Gastroesophageal sphincter (tissue), 4 donors: ENCODE data around the gene PARD3B. TPM values are rescaled to one million over a fixed set of nuclear protein-coding genes. Genes with fewer than 3 reads are reported as not detected.
A peak's percentile ranks its signal among the peaks of the same experiment; 100 is the strongest.

Experiments used
- ATAC-seq: fragments of 150-250 bp; one replicate; pipeline ENCODE4 v1.9.1; 2016; ENCODE audit warnings: mild to moderate bottlenecking, moderate library complexity
- H3K27ac ChIP-seq, 4 donors: fragments of 200-600 bp; sonication (generic) in 3 of 4; 1 replicate in 3 of 4; 2 replicates in 1 of 4; pipeline ENCODE4 v1.5.1; 2016 to 2019
- H3K27me3 ChIP-seq: fragments of 200-600 bp; sonication (generic); one replicate; pipeline ENCODE4 v1.5.1; 2019
- H3K36me3 ChIP-seq, 2 donors: fragments of 200-600 bp; sonication (generic); one replicate each; pipeline ENCODE4 v1.5.1; 2019; ENCODE audit warnings: control low read depth in 1 of 2
- H3K4me1 ChIP-seq, 3 donors: fragments of 200-600 bp; sonication (generic); 1 replicate in 2 of 3; 2 replicates in 1 of 3; pipeline ENCODE4 v1.5.1; 2016 to 2019; ENCODE audit warnings: control low read depth in 2 of 3
- H3K4me3 ChIP-seq, 2 donors: fragments of 200-600 bp; sonication (generic); one replicate each; pipeline ENCODE4 v1.5.1; 2019; ENCODE audit warnings: mild to moderate bottlenecking in 1 of 2, moderate library complexity in 1 of 2
- H3K9me3 ChIP-seq, 3 donors: fragments of 200-600 bp; sonication (generic); one replicate each; pipeline ENCODE4 v1.5.1; 2017 to 2019; ENCODE audit warnings: control low read depth in 2 of 3
- CTCF ChIP-seq, 4 experiments: fragments of 200-600 bp in 2 of 4; fragments of 450-650 bp in 2 of 4; sonication (generic) in 1 of 4; IDR thresholded peaks; one replicate each; pipeline ENCODE4 v1.5.1; 2017 to 2019; ENCODE audit warnings: antibody characterized with exemption in 4 of 4, mild to moderate bottlenecking in 2 of 4, moderate library complexity in 2 of 4
- EP300 ChIP-seq: sonication (generic); formaldehyde crosslinking; IDR thresholded peaks from one replicate; pipeline ENCODE4 v1.6.1; 2017; ENCODE audit warnings: antibody characterized with exemption, mild to moderate bottlenecking
- POLR2A ChIP-seq, 2 donors: fragments of 450-650 bp; IDR thresholded peaks; one replicate each; pipeline ENCODE4 v1.6.1; 2017; ENCODE audit warnings: antibody characterized with exemption in 2 of 2, mild to moderate bottlenecking in 2 of 2, moderate library complexity in 1 of 2
- POLR2AphosphoS5 ChIP-seq: sonication (generic); formaldehyde crosslinking; IDR thresholded peaks from one replicate; pipeline ENCODE4 v1.6.1; 2017; ENCODE audit warnings: antibody characterized with exemption
- WGBS, 2 donors: methylation state at CpG; one replicate each; pipeline ENCODE4 v1.1.5; 2018; ENCODE audit warnings: low coverage in 1 of 2; 5-methylcytosine and 5-hydroxymethylcytosine counted together
- total RNA-seq, 4 donors: library from RNA; depleted of rRNA; stranded (reverse); fragments of >200 nt; gene quantifications; one replicate each; pipeline ENCODE4 v1.1.0, GENCODE V29; 2016

Gene PARD3B
- total RNA-seq, 4 donors from 2014 or later = 29.6 to 42.2 (median 41.0) TPM

GRCh38 chr2:205017912-205018311 is 472.6 kb downstream of the PARD3B start:
- Histone ChIP-seq H3K36me3 (no peaks in the 10 kb centered on the region), H3K4me3 (no peak overlapping the region), H3K9me3 (no peaks in the 10 kb centered on the region), H3K27me3 (no peaks in the 10 kb centered on the region), H3K4me1 (peaks cover 1 to 18% (median 3%) of the 10 kb centered on the region in 3 donors), H3K27ac (no peak overlapping the region)
- TF ChIP-seq CTCF (IDR thresholded peaks at IDR 0.05) = no peak
- TF ChIP-seq EP300 = no peak
- TF ChIP-seq POLR2A (IDR thresholded peaks at IDR 0.05) = no peak
- TF ChIP-seq POLR2AphosphoS5 = no peak
- WGBS, 2 donors = 84 to 92% methylated on average over 1 of the region's 1 CpG
- ATAC-seq = no peak

DNA sequence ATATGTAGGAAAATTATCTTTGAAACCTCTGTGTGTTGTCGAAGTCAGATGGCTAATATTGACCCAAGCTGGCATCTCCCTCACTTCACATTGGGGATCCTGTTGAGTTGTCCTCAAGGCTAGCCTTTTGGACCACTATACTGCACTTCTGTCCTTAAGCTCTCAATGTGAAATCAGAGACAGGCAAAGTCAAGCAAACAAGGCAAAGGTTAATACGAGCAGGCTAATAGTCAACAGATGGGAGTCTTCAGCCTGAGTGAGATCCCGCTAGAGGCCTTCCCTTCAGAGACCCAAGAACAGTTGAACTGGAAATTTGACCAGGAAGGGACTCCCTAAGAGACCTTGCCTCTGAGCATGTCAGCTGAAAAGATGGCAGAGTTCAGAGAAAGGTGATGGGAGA is 475.4 kb downstream of the PARD3B start:
- no peak for TF ChIP-seq POLR2AphosphoS5
- TF ChIP-seq CTCF (IDR thresholded peaks at IDR 0.05) = no peak
- TF ChIP-seq EP300 = no peak
- Histone ChIP-seq H3K4me3 (no peak overlapping the region), H3K4me1 (peaks cover 3 to 34% (median 5%) of the 10 kb centered on the region in 3 donors), H3K36me3 (no peaks in the 10 kb centered on the region), H3K9me3 (no peaks in the 10 kb centered on the region), H3K27ac (no peak overlapping the region), H3K27me3 (no peaks in the 10 kb centered on the region)
- ATAC-seq = no peak
- 80 to 83% methylated on average over 1 to 2 of the region's 3 CpGs for WGBS, 2 donors

DNA sequence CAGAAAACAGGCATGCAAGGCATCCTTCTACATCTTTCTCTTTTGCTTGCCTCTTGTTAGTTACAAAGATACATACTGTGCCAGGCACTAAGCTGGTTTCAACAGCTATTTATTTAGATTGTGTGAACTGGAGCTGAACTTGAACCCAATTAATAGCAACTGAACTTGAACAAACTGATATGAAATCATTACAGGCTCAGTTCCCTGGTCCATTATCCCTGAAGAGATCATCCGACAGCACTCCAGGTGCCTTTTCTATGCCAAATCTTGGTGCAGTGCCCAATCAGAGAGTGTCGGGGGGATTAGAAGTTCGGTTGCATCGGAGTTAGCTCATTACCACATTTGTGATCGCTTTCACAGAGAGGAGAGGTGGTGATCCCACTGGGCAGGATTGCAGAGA is 477.6 kb downstream of the PARD3B start:
- H3K27ac ChIP-seq = peak overlapping the region in 3 of 4 donors; percentile 35 to 37 (median 36)
- TF ChIP-seq CTCF (IDR thresholded peaks at IDR 0.05) = no peak
- TF ChIP-seq POLR2A (IDR thresholded peaks at IDR 0.05) = no peak
- TF ChIP-seq POLR2AphosphoS5 = no peak
- no peak for TF ChIP-seq EP300
- peaks cover 0 to 31% (median 5%) of the 10 kb centered on the region in 3 donors for H3K4me1 ChIP-seq
- ATAC-seq = no peak
- H3K27me3 ChIP-seq = no peaks in the 10 kb centered on the region
- 73 to 88% methylated on average over 2 to 5 of the region's 5 CpGs for WGBS, 2 donors
- H3K9me3 ChIP-seq = no peaks in the 10 kb centered on the region
- no peaks in the 10 kb centered on the region for H3K36me3 ChIP-seq
- no peak overlapping the region for H3K4me3 ChIP-seq

- ATAC-seq = peak; percentile 92
- Histone ChIP-seq H3K27ac (peak overlapping the region in 3 of 4 donors; percentile 19 to 49 (median 28)), H3K9me3 (no peaks in the 10 kb centered on the region), H3K4me3 (peak overlapping the region; percentile 17 to 38), H3K4me1 (peaks cover 0 to 31% (median 5%) of the 10 kb centered on the region in 3 donors), H3K36me3 (no peaks in the 10 kb centered on the region), H3K27me3 (no peaks in the 10 kb centered on the region)
- WGBS, 2 donors = 20 to 22% methylated on average over 8 to 10 of the region's 10 CpGs
- TF ChIP-seq POLR2AphosphoS5 (peak; percentile 89), POLR2A (IDR thresholded peaks at IDR 0.05) (no peak)
Measured at GRCh38 chr2:205024822-205025518, 479.7 kb downstream of the PARD3B start.

DNA sequence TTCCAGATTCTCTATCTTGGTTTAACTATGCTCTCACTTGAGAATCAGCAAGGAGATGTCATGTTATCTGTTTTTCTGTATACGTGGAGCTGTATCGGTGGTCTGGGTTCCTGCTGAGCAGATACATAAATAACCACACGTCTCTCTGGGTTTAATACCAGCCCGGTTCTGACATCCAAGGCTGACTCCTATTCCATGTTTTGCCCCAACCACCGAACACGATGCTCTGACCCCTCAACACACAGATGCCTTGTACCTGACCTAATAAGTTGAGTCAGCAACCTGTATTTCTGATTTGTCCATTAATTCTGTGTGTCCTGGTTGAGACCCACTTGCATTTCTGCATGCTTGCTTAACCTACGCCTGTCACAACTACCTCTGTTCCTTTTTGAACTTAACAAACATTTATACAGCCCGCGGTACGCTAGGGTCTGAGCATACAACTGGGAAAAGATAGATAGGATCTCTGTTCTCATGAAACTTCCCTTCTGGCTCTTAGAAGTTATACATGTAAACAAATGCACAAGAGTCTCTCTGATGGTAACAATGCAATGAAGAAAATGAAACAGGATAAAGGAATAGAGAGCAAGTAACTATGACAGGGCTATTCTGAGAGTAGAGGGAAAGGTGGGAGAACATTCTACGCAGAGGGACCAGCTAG is 480.4 kb downstream of the PARD3B start:
- TF ChIP-seq POLR2A (IDR thresholded peaks at IDR 0.05) = no peak
- no peak for TF ChIP-seq POLR2AphosphoS5
- no peak for TF ChIP-seq EP300
- TF ChIP-seq CTCF (IDR thresholded peaks at IDR 0.05) = no peak
- no peak overlapping the region for H3K4me3 ChIP-seq
- no peaks in the 10 kb centered on the region for H3K36me3 ChIP-seq
- WGBS, 2 donors = 62 to 64% methylated on average over 6 to 11 of the region's 11 CpGs
- no peaks in the 10 kb centered on the region for H3K9me3 ChIP-seq
- H3K4me1 ChIP-seq = peaks cover 0 to 31% (median 5%) of the 10 kb centered on the region in 3 donors
- H3K27me3 ChIP-seq = no peaks in the 10 kb centered on the region
- no peak for ATAC-seq
- peak overlapping the region in 3 of 4 donors; percentile 19 to 49 (median 28) for H3K27ac ChIP-seq
